GM12878 (cell line): ENCODE results near the gene TRPM3.

Source experiments
- BHLHE40 ChIP-seq, 2 experiments: fragments of 450-650 bp in 1 of 2; IDR thresholded peaks; 2 replicates each; pipeline ENCODE4 v1.6.1; 2011 to 2017; ENCODE audit warnings: low read depth in 2 of 2, borderline replicate concordance in 1 of 2, improper control_type of control experiment in 1 of 2, low read length in 1 of 2, mild to moderate bottlenecking in 1 of 2
- CBX5 ChIP-seq: sonication (generic); IDR thresholded peaks from 2 replicates; pipeline ENCODE4 v1.6.1; 2016; ENCODE audit warnings: low read depth, moderate library complexity, mild to moderate bottlenecking, inconsistent platforms
- EP300 ChIP-seq, 2 experiments: fragments of 150-350 bp in 1 of 2; IDR thresholded peaks; 2 replicates each; pipeline ENCODE4 v1.6.1; 2011 to 2012; ENCODE audit warnings: low read depth in 2 of 2, low read length in 2 of 2, borderline replicate concordance in 1 of 2, improper control_type of control experiment in 1 of 2, inconsistent platforms in 1 of 2; ENCODE audit not compliant: control insufficient read depth in 1 of 2
- KAT2A ChIP-seq: conservative IDR thresholded peaks from 2 replicates; pipeline ENCODE4 v1.6.1; 2011; ENCODE audit warnings: low read depth, low read length; ENCODE audit not compliant: control insufficient read depth
- POLR2AphosphoS2 ChIP-seq: IDR thresholded peaks from 2 replicates; pipeline ENCODE4 v1.6.1; 2011; ENCODE audit warnings: low read depth, mild to moderate bottlenecking, low read length, improper control_type of control experiment, moderate library complexity
- TAF1 ChIP-seq: IDR thresholded peaks from 2 replicates; pipeline ENCODE4 v1.6.1; 2011; ENCODE audit warnings: mild to moderate bottlenecking, low read depth, low read length, borderline replicate concordance
- TF ChIP-seq, protein P1 (sequence below), 3 experiments: IDR thresholded peaks in 2 of 3; conservative IDR thresholded peaks in 1 of 3; 2 replicates each; pipeline ENCODE4 v1.5.1; 2011; ENCODE audit warnings: low read depth in 3 of 3, low read length in 3 of 3, mild to moderate bottlenecking in 3 of 3, control low read depth in 2 of 3, moderate library complexity in 2 of 3, inconsistent platforms in 1 of 3, mixed read lengths in 1 of 3; ENCODE audit not compliant: control insufficient read depth in 2 of 3, insufficient read depth in 1 of 3; ENCODE audit errors: extremely low read depth in 1 of 3
- TF ChIP-seq, protein P2 (sequence below): IDR thresholded peaks from 2 replicates; pipeline ENCODE4 v1.6.1; 2011; ENCODE audit warnings: low read depth, low read length, improper control_type of control experiment, borderline replicate concordance
- TF ChIP-seq, protein P3 (sequence below): fragments of 450-650 bp; IDR thresholded peaks from 2 replicates; pipeline ENCODE4 v1.6.1; 2016; ENCODE audit warnings: mild to moderate bottlenecking
- TF ChIP-seq, protein P4 (sequence below): fragments of 450-650 bp; IDR thresholded peaks from 2 replicates; pipeline ENCODE4 v1.6.1; 2017; ENCODE audit warnings: mild to moderate bottlenecking, moderate library complexity

DNA sequence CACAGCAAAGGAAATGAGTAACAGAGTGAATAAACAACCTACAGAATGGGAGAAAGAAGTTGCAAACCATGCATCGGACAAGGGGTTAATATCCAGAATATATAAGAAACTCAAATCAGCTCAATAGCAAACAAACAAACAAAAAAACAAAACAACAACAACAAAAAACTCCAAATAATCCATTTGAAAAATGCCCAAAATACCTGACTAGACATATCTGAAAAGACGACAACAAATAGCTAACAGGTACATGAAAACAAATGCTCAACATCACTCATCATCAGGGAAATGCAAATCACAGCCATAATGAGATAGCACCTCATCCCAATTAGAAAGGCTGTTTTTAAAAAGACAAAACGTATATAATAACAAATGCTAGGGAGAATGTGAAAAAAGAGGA lies 111.2 kb downstream of the TRPM3 start:
- TF ChIP-seq, protein P1, sequence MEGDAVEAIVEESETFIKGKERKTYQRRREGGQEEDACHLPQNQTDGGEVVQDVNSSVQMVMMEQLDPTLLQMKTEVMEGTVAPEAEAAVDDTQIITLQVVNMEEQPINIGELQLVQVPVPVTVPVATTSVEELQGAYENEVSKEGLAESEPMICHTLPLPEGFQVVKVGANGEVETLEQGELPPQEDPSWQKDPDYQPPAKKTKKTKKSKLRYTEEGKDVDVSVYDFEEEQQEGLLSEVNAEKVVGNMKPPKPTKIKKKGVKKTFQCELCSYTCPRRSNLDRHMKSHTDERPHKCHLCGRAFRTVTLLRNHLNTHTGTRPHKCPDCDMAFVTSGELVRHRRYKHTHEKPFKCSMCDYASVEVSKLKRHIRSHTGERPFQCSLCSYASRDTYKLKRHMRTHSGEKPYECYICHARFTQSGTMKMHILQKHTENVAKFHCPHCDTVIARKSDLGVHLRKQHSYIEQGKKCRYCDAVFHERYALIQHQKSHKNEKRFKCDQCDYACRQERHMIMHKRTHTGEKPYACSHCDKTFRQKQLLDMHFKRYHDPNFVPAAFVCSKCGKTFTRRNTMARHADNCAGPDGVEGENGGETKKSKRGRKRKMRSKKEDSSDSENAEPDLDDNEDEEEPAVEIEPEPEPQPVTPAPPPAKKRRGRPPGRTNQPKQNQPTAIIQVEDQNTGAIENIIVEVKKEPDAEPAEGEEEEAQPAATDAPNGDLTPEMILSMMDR (IDR thresholded peaks at IDR 0.05 in 2 of 3, conservative IDR thresholded peaks at IDR 0.05 in 1 of 3; ENCODE audit: control insufficient read depth in 2 of 3, extremely low read depth in 1 of 3, insufficient read depth in 1 of 3, low read depth in 3 of 3, low read length in 3 of 3): no peak
- TF ChIP-seq, protein P2, sequence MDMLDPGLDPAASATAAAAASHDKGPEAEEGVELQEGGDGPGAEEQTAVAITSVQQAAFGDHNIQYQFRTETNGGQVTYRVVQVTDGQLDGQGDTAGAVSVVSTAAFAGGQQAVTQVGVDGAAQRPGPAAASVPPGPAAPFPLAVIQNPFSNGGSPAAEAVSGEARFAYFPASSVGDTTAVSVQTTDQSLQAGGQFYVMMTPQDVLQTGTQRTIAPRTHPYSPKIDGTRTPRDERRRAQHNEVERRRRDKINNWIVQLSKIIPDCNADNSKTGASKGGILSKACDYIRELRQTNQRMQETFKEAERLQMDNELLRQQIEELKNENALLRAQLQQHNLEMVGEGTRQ: no peak
- TF ChIP-seq EP300 (IDR thresholded peaks at IDR 0.05; ENCODE audit: borderline replicate concordance in 1 of 2, control insufficient read depth in 1 of 2, low read depth in 2 of 2, low read length in 2 of 2) (no peak), TAF1 (no peak), CBX5 (no peak), POLR2AphosphoS2 (no peak), KAT2A (no peak), BHLHE40 (IDR thresholded peaks at IDR 0.05; ENCODE audit: borderline replicate concordance in 1 of 2, low read depth in 2 of 2, low read length in 1 of 2) (no peak)
- TF ChIP-seq, protein P3, sequence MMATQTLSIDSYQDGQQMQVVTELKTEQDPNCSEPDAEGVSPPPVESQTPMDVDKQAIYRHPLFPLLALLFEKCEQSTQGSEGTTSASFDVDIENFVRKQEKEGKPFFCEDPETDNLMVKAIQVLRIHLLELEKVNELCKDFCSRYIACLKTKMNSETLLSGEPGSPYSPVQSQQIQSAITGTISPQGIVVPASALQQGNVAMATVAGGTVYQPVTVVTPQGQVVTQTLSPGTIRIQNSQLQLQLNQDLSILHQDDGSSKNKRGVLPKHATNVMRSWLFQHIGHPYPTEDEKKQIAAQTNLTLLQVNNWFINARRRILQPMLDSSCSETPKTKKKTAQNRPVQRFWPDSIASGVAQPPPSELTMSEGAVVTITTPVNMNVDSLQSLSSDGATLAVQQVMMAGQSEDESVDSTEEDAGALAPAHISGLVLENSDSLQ: no peak
- TF ChIP-seq, protein P4, sequence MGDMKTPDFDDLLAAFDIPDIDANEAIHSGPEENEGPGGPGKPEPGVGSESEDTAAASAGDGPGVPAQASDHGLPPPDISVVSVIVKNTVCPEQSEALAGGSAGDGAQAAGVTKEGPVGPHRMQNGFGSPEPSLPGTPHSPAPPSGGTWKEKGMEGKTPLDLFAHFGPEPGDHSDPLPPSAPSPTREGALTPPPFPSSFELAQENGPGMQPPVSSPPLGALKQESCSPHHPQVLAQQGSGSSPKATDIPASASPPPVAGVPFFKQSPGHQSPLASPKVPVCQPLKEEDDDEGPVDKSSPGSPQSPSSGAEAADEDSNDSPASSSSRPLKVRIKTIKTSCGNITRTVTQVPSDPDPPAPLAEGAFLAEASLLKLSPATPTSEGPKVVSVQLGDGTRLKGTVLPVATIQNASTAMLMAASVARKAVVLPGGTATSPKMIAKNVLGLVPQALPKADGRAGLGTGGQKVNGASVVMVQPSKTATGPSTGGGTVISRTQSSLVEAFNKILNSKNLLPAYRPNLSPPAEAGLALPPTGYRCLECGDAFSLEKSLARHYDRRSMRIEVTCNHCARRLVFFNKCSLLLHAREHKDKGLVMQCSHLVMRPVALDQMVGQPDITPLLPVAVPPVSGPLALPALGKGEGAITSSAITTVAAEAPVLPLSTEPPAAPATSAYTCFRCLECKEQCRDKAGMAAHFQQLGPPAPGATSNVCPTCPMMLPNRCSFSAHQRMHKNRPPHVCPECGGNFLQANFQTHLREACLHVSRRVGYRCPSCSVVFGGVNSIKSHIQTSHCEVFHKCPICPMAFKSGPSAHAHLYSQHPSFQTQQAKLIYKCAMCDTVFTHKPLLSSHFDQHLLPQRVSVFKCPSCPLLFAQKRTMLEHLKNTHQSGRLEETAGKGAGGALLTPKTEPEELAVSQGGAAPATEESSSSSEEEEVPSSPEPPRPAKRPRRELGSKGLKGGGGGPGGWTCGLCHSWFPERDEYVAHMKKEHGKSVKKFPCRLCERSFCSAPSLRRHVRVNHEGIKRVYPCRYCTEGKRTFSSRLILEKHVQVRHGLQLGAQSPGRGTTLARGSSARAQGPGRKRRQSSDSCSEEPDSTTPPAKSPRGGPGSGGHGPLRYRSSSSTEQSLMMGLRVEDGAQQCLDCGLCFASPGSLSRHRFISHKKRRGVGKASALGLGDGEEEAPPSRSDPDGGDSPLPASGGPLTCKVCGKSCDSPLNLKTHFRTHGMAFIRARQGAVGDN: no peak
